Measurements from ENCODE around the gene SLC38A4. TPM values are rescaled to one million over a fixed set of nuclear protein-coding genes. Genes with fewer than 3 reads are reported as not detected.

SLC38A4 gene
- total RNA-seq, 1 experiment from 2014 or later: 20.1 TPM

DNA sequence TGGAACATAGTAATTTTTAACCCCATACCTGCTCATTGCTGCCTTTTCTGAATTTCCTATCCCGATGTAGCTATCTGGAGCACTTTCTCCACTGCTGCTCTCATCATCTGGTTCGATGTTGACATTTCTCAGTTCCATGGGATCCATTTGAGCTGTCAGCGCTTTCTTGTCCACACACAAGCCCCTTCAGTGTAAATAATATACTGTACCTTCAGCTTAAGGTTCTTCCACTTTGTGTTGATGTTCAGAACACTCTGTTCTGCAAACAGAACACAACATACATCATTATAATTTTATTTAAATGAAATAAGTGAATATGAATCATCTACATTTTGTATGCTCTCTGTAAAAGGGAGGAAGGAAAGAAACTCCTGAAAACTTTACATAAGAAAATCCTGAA lies 32.9 kb downstream of the SLC38A4 start:
- Histone ChIP-seq H3K36me3 (ENCODE audit: control insufficient read depth, insufficient read depth, low read length) (no peaks in the 10 kb centered on the region), H3K4me3 (ENCODE audit: low read depth, low read length) (no peak overlapping the region), H3K9me3 (no peaks in the 10 kb centered on the region), H3K27me3 (replicated peaks; ENCODE audit: control insufficient read depth, insufficient read depth, low read length) (no peaks in the 10 kb centered on the region), H3K4me1 (peaks cover 21% of the 10 kb centered on the region)
- no peak overlapping the region for H3K27ac Mint-ChIP-seq (ENCODE audit: unreplicated experiment)
- ChIA-PET POLR2A (no interaction called here), CTCF (no interaction called here)
- H3K27me3 Mint-ChIP-seq (ENCODE audit: insufficient read depth, unreplicated experiment): no peaks in the 10 kb centered on the region
- no TSS peak for BruUV-seq (replicated peaks)
- H3K4me1 Mint-ChIP-seq (ENCODE audit: low read depth, unreplicated experiment): peaks cover 9% of the 10 kb centered on the region
- H3K9me3 Mint-ChIP-seq (ENCODE audit: unreplicated experiment): peaks cover 25% of the 10 kb centered on the region
- H3K4me3 Mint-ChIP-seq (ENCODE audit: unreplicated experiment): no peak overlapping the region
- intact Hi-C loops (cut with micrococcal nuclease; ENCODE audit: unreplicated experiment): no loop called here
- H3K36me3 Mint-ChIP-seq (ENCODE audit: insufficient read depth, unreplicated experiment): no peaks in the 10 kb centered on the region
- TF ChIP-seq CTCF (IDR thresholded peaks at IDR 0.05; ENCODE audit: insufficient read depth in 1 of 2, low read depth in 1 of 2, low read length in 1 of 2, severe bottlenecking in 1 of 2, unreplicated experiment in 1 of 2): no peak
- no peak for DNase-seq

- peaks cover 18% of the 10 kb centered on the region for H3K9me3 Mint-ChIP-seq (ENCODE audit: unreplicated experiment)
- no peaks in the 10 kb centered on the region for H3K36me3 Mint-ChIP-seq (ENCODE audit: insufficient read depth, unreplicated experiment)
- no peak overlapping the region for H3K27ac Mint-ChIP-seq (ENCODE audit: unreplicated experiment)
- DNase-seq: no peak
- no peak overlapping the region for H3K4me3 Mint-ChIP-seq (ENCODE audit: unreplicated experiment)
- Histone ChIP-seq H3K9me3 (0 out of 2 replicates have a peak, but pooled peaks cover under 1% of the 10 kb centered on the region), H3K4me1 (peaks cover 20% of the 10 kb centered on the region), H3K36me3 (ENCODE audit: control insufficient read depth, insufficient read depth, low read length) (no peaks in the 10 kb centered on the region), H3K4me3 (ENCODE audit: low read depth, low read length) (no peak overlapping the region), H3K27me3 (replicated peaks; ENCODE audit: control insufficient read depth, insufficient read depth, low read length) (no peaks in the 10 kb centered on the region)
- no peaks in the 10 kb centered on the region for H3K27me3 Mint-ChIP-seq (ENCODE audit: insufficient read depth, unreplicated experiment)
- BruUV-seq (replicated peaks): no TSS peak
- ChIA-PET POLR2A (no interaction called here), CTCF (no interaction called here)
- no peak for TF ChIP-seq CTCF (IDR thresholded peaks at IDR 0.05; ENCODE audit: insufficient read depth in 1 of 2, low read depth in 1 of 2, low read length in 1 of 2, severe bottlenecking in 1 of 2, unreplicated experiment in 1 of 2)
- intact Hi-C loops (cut with micrococcal nuclease; ENCODE audit: unreplicated experiment): no loop called here
- peaks cover 16% of the 10 kb centered on the region for H3K4me1 Mint-ChIP-seq (ENCODE audit: low read depth, unreplicated experiment)
Measured at GRCh38 chr12:46790066-46790465, 35.7 kb downstream of the SLC38A4 start.

DNA sequence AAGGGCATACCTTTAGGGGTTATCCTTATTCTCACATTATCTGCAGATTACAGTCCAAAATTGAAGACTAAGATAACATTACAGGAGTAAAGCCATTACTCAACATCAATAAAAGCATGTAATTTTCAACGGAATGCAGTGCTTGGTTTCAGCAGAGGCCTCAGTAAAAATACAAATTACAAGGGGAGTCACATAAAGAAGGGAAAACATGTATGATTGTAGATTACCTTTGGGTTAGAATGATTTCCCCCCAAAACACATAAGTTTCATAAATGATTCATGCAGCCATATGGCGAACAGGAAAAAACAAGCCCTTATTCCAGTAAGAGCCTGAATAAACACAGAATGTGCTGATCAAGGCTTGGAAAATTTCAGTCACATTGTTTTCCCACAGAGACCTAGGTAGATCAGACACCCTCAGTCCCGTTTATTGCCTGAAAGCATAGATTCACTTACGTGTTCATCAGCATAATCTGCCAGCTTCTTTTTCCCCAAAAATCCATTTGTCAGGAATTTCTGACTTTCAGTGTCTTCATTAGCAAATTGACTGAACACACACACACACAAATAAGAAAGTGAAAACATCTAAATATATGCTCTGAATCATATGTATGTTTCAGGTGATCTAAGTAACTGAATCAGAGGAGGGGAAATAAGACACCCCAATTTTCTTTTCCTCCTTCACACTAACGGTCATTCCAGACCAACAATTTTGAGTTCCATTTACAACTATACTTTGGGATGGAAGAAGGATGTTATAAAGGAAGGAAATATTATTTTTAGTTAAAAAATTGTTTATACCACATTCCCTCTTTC lies 37.5 kb downstream of the SLC38A4 start:
- H3K9me3 ChIP-seq: 0 out of 2 replicates have a peak, but pooled peaks cover 2% of the 10 kb centered on the region
- intact Hi-C loops (cut with micrococcal nuclease; ENCODE audit: unreplicated experiment): no loop called here
- no peaks in the 10 kb centered on the region for H3K27me3 Mint-ChIP-seq (ENCODE audit: insufficient read depth, unreplicated experiment)
- H3K27ac Mint-ChIP-seq (ENCODE audit: unreplicated experiment): no peak overlapping the region
- DNase-seq: no peak
- BruUV-seq (replicated peaks): no TSS peak
- H3K36me3 ChIP-seq (ENCODE audit: control insufficient read depth, insufficient read depth, low read length): no peaks in the 10 kb centered on the region
- H3K4me1 Mint-ChIP-seq (ENCODE audit: low read depth, unreplicated experiment): peaks cover 16% of the 10 kb centered on the region
- H3K9me3 Mint-ChIP-seq (ENCODE audit: unreplicated experiment): peaks cover 10% of the 10 kb centered on the region
- no peaks in the 10 kb centered on the region for H3K27me3 ChIP-seq (replicated peaks; ENCODE audit: control insufficient read depth, insufficient read depth, low read length)
- ChIA-PET CTCF (no interaction called here), POLR2A (no interaction called here)
- peaks cover 20% of the 10 kb centered on the region for H3K4me1 ChIP-seq
- TF ChIP-seq CTCF (IDR thresholded peaks at IDR 0.05; ENCODE audit: insufficient read depth in 1 of 2, low read depth in 1 of 2, low read length in 1 of 2, severe bottlenecking in 1 of 2, unreplicated experiment in 1 of 2): no peak
- no peaks in the 10 kb centered on the region for H3K36me3 Mint-ChIP-seq (ENCODE audit: insufficient read depth, unreplicated experiment)
- no peak overlapping the region for H3K4me3 Mint-ChIP-seq (ENCODE audit: unreplicated experiment)
- H3K4me3 ChIP-seq (ENCODE audit: low read depth, low read length): no peak overlapping the region

Measured in Caco-2 (cell line).